IMR-90 (cell line): Measurements from ENCODE around the gene NAV2. TPM values are rescaled to one million over a fixed set of nuclear protein-coding genes. Genes with fewer than 3 reads are reported as not detected.
A peak's percentile ranks its signal among the peaks of the same experiment; 100 is the strongest.

Source experiments
- ATAC-seq: fragments of 200-7000 bp; cut with Tn5 transposase; 2 replicates; pipeline ENCODE4 v1.9.1; 2020; ENCODE audit warnings: low read depth, mild to moderate bottlenecking, moderate library complexity
- BruUV-seq: library from RNA; stranded (reverse); fragments of 400-500 nt; replicated peaks from 2 replicates; lab custom pipeline; 2021; lab: Mats Ljungman, UMichigan
- CTCF ChIA-PET: fragments of 300-600 bp; formaldehyde crosslinking; extraction: SDS; loops from one replicate; lab custom pipeline; 2021; ENCODE audit warnings: antibody characterized with exemption; lab: Yijun Ruan, JAX
- POLR2A ChIA-PET: fragments of 300-600 bp; sonication (Branson Sonifier 250); formaldehyde crosslinking; loops from one replicate; lab custom pipeline; 2022; ENCODE audit warnings: antibody characterized with exemption; ENCODE audit not compliant: unreplicated experiment; lab: Charles Lee
- DNase-seq: peaks from one replicate; pipeline ENCODE4 v3.0.0; 2013
- H2AFZ ChIP-seq: replicated peaks from 2 replicates; pipeline ENCODE3; 2013; ENCODE audit warnings: low read length, mild to moderate bottlenecking; ENCODE audit not compliant: poor library complexity
- H2AK5ac ChIP-seq: 2 replicates; pipeline ENCODE4 v1.6.1; 2013; ENCODE audit warnings: low read depth, low read length, inconsistent platforms
- H2AK9ac ChIP-seq: replicated peaks from 2 replicates; pipeline ENCODE3; 2013; ENCODE audit warnings: mild to moderate bottlenecking, low read depth, low read length, moderate library complexity; ENCODE audit not compliant: poor library complexity
- H2BK120ac ChIP-seq: 2 replicates; pipeline ENCODE4 v1.6.1; 2013; ENCODE audit warnings: low read depth, low read length, inconsistent platforms
- H2BK15ac ChIP-seq: 3 replicates; pipeline ENCODE4 v1.6.1; 2013; ENCODE audit warnings: low read depth, low read length, inconsistent platforms
- H2BK20ac ChIP-seq: 2 replicates; pipeline ENCODE4 v1.6.1; 2013; ENCODE audit warnings: low read depth, mild to moderate bottlenecking, inconsistent platforms, low read length, moderate library complexity
- H2BK5ac ChIP-seq: 2 replicates; pipeline ENCODE4 v1.6.1; 2013; ENCODE audit warnings: mild to moderate bottlenecking, low read depth, low read length, inconsistent platforms; ENCODE audit not compliant: poor library complexity, severe bottlenecking
- H3K14ac ChIP-seq: replicated peaks from 2 replicates; pipeline ENCODE4 v1.6.1; 2013; ENCODE audit warnings: low read depth, low read length, inconsistent platforms
- H3K18ac ChIP-seq: 2 replicates; pipeline ENCODE4 v1.6.1; 2013; ENCODE audit warnings: low read depth, low read length, control low read depth
- H3K23ac ChIP-seq: 2 replicates; pipeline ENCODE4 v1.6.1; 2013; ENCODE audit warnings: low read depth, low read length, inconsistent platforms
- H3K27ac ChIP-seq: 2 replicates; pipeline ENCODE4 v1.5.1; 2013; ENCODE audit warnings: mild to moderate bottlenecking, control low read depth, low read length; ENCODE audit not compliant: insufficient read depth
- H3K27me3 ChIP-seq: 2 replicates; pipeline ENCODE4 v1.6.1; 2013; ENCODE audit warnings: low read length; ENCODE audit not compliant: control insufficient read depth, insufficient read depth
- H3K36me3 ChIP-seq: 2 replicates; pipeline ENCODE4 v1.6.1; 2013; ENCODE audit warnings: low read length, mixed read lengths; ENCODE audit not compliant: control insufficient read depth, insufficient read depth
- H3K4ac ChIP-seq: 2 replicates; pipeline ENCODE4 v1.6.1; 2013; ENCODE audit warnings: low read depth, low read length, inconsistent platforms
- H3K4me1 ChIP-seq: 2 replicates; pipeline ENCODE4 v1.6.1; 2013; ENCODE audit warnings: low read length, mixed read lengths; ENCODE audit not compliant: control insufficient read depth, insufficient read depth
- H3K4me2 ChIP-seq: 2 replicates; pipeline ENCODE4 v1.6.1; 2013; ENCODE audit warnings: low read depth, mild to moderate bottlenecking, control low read depth, low read length, moderate library complexity
- H3K4me3 ChIP-seq: 2 replicates; pipeline ENCODE4 v1.5.1; 2013; ENCODE audit warnings: low read depth, mild to moderate bottlenecking, control low read depth, low read length, moderate library complexity; ENCODE audit not compliant: insufficient read depth
- H3K56ac ChIP-seq: 2 replicates; pipeline ENCODE4 v1.6.1; 2013; ENCODE audit warnings: low read length, inconsistent platforms; ENCODE audit not compliant: insufficient read depth; ENCODE audit errors: extremely low read depth
- H3K79me1 ChIP-seq, 2 experiments: 2 replicates each; pipeline ENCODE4 v1.6.1; 2013; ENCODE audit warnings: low read length in 2 of 2, inconsistent platforms in 1 of 2, low read depth in 1 of 2
- H3K9ac ChIP-seq: 2 replicates; pipeline ENCODE4 v1.6.1; 2013; ENCODE audit warnings: low read depth, low read length, control low read depth
- H3K9me1 ChIP-seq: 2 replicates; pipeline ENCODE4 v1.6.1; 2013; ENCODE audit warnings: low read length, inconsistent platforms; ENCODE audit not compliant: insufficient read depth
- H3K9me3 ChIP-seq: 2 replicates; pipeline ENCODE4 v1.6.1; 2013; ENCODE audit warnings: low read length; ENCODE audit not compliant: control insufficient read depth, insufficient read depth
- H4K20me1 ChIP-seq: 2 replicates; pipeline ENCODE4 v1.6.1; 2013; ENCODE audit warnings: low read length, inconsistent platforms; ENCODE audit not compliant: insufficient read depth
- H4K5ac ChIP-seq: 2 replicates; pipeline ENCODE4 v1.6.1; 2013; ENCODE audit warnings: mild to moderate bottlenecking, low read depth, low read length, control low read depth
- H4K8ac ChIP-seq, 2 experiments: 2 replicates each; pipeline ENCODE4 v1.6.1; 2013; ENCODE audit warnings: low read depth in 2 of 2, low read length in 2 of 2, control low read depth in 1 of 2, inconsistent platforms in 1 of 2
- H4K91ac ChIP-seq: 2 replicates; pipeline ENCODE4 v1.6.1; 2013; ENCODE audit warnings: low read depth, low read length, inconsistent platforms; ENCODE audit not compliant: insufficient read depth
- BHLHE40 ChIP-seq: fragments of 150-350 bp; IDR thresholded peaks from 2 replicates; pipeline ENCODE4 v1.6.1; 2016; ENCODE audit warnings: mild to moderate bottlenecking, low read depth, low read length
- CEBPB ChIP-seq: IDR thresholded peaks from 2 replicates; pipeline ENCODE4 v1.6.1; 2012; ENCODE audit warnings: low read depth, low read length, improper control_type of control experiment
- CHD1 ChIP-seq: IDR thresholded peaks from 2 replicates; pipeline ENCODE4 v1.6.1; 2012; ENCODE audit warnings: low read depth, low read length, improper control_type of control experiment
- FOS ChIP-seq: fragments of 150-350 bp; IDR thresholded peaks from 2 replicates; pipeline ENCODE4 v1.6.1; 2016; ENCODE audit warnings: low read depth, low read length
- MAFK ChIP-seq: IDR thresholded peaks from 2 replicates; pipeline ENCODE4 v1.6.1; 2012; ENCODE audit warnings: low read depth, low read length, improper control_type of control experiment
- MAZ ChIP-seq: IDR thresholded peaks from 2 replicates; pipeline ENCODE4 v1.6.1; 2012; ENCODE audit warnings: low read depth, mild to moderate bottlenecking, low read length, improper control_type of control experiment, moderate library complexity, borderline replicate concordance
- MXI1 ChIP-seq: IDR thresholded peaks from 2 replicates; pipeline ENCODE4 v1.6.1; 2012; ENCODE audit warnings: low read depth, mild to moderate bottlenecking, low read length, moderate library complexity, borderline replicate concordance
- NFE2L2 ChIP-seq: fragments of 150-350 bp; IDR thresholded peaks from 2 replicates; pipeline ENCODE4 v1.6.1; 2016; ENCODE audit warnings: low read depth, mild to moderate bottlenecking, low read length
- POLR2A ChIP-seq: IDR thresholded peaks from 2 replicates; pipeline ENCODE4 v1.6.1; 2012; ENCODE audit warnings: mild to moderate bottlenecking, low read depth, low read length
- RAD21 ChIP-seq: IDR thresholded peaks from 2 replicates; pipeline ENCODE4 v1.6.1; 2012; ENCODE audit warnings: low read length, improper control_type of control experiment
- RCOR1 ChIP-seq: IDR thresholded peaks from 2 replicates; pipeline ENCODE4 v1.6.1; 2012; ENCODE audit warnings: mild to moderate bottlenecking, low read length, improper control_type of control experiment; ENCODE audit not compliant: insufficient replicate concordance
- RFX5 ChIP-seq: IDR thresholded peaks from 2 replicates; pipeline ENCODE4 v1.8.0; 2012; ENCODE audit warnings: low read depth, mild to moderate bottlenecking, low read length, moderate library complexity
- SMC3 ChIP-seq: fragments of 150-350 bp; IDR thresholded peaks from 2 replicates; pipeline ENCODE4 v1.6.1; 2016; ENCODE audit warnings: low read depth, mild to moderate bottlenecking, antibody characterized with exemption, low read length, moderate library complexity
- WGBS, 2 experiments: methylation state at CpG; one replicate each; pipeline versions ENCODE4 v1.1.5 to v1.1.7; 2013; ENCODE audit warnings: missing lambda C conversion rate in 2 of 2; ENCODE audit not compliant: insufficient read length in 1 of 2; ENCODE audit errors: extremely low coverage in 2 of 2; 5-methylcytosine and 5-hydroxymethylcytosine counted together
- dilution Hi-C: fragments of 300-500 bp; cut with HindIII; formaldehyde crosslinking; loops from one replicate; pipeline ENCODE4 v1.14.3; 2018; ENCODE audit warnings: low sequenced_read_pairs; ENCODE audit not compliant: unreplicated experiment
- in situ Hi-C: fragments of 300-500 bp; cut with MboI; formaldehyde crosslinking; loops from 3 replicates; pipeline ENCODE4 v1.14.3; 2019; ENCODE audit warnings: low sequenced_read_pairs, inconsistent platforms, mixed read lengths
- intact Hi-C: fragments of 100-400 bp; cut with micrococcal nuclease; formaldehyde crosslinking; loops from 2 replicates; pipeline ENCODE4 v1.10.0; 2022
- polyA plus RNA-seq, 3 experiments: library from polyadenylated mRNA; depleted of rRNA; stranded (reverse); fragments of >200 nt; gene quantifications; 2 replicates each; pipeline ENCODE4 v1.2.3, GENCODE V29; 2012; ENCODE audit warnings: low replicate concordance in 1 of 3
- total RNA-seq: library from RNA; depleted of rRNA; stranded (reverse); fragments of >200 nt; gene quantifications from 2 replicates; pipeline ENCODE4 v1.2.3, GENCODE V29; 2012
- TF ChIP-seq, protein P1 (sequence below): conservative IDR thresholded peaks from 2 replicates; pipeline ENCODE4 v1.5.1; 2012; ENCODE audit warnings: mild to moderate bottlenecking, low read depth, low read length, improper control_type of control experiment
- TF ChIP-seq, protein P2 (sequence below): fragments of 150-350 bp; IDR thresholded peaks from 2 replicates; pipeline ENCODE4 v1.6.1; 2017; ENCODE audit warnings: mild to moderate bottlenecking, antibody characterized with exemption, low read length, low read depth
- TF ChIP-seq, protein P3 (sequence below): fragments of 150-350 bp; IDR thresholded peaks from 2 replicates; pipeline ENCODE4 v1.6.1; 2016; ENCODE audit warnings: low read depth, mild to moderate bottlenecking, low read length, moderate library complexity, borderline replicate concordance

NAV2 gene
- total and polyA plus RNA-seq, 2 of the 4 experiments (the other 2 are of a cell fraction) = 4.5 to 12.6 TPM

DNA sequence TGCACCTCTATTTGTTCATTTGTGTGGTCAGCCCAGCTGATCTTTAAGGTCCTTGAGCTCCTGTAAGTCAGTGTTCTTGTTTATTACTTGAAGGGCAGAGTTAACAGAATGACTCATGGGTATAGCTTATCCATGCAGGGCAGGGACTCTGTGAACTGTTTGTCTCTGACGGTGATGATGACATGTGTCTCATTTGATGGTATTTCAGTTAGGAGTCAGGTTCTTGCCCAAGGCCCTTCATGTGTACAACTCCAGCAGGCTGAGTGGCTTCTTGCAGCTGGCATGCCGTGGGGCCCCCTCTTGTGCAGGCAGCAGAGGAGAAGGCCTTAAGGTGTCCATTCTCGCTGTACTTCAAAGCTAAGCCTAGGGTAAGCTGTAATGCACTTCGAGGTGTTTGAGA, 282.5 kb downstream of the NAV2 start:
- Histone ChIP-seq H3K27me3 (no peaks in the 10 kb centered on the region), H3K27ac (0 out of 2 replicates have a peak overlapping the region, but pooled peaks have one; percentile 1), H2BK20ac (no peak overlapping the region), H2AK5ac (no peak overlapping the region; the same call in 1 of the 2 replicates), H2AFZ (no peak overlapping the region), H3K56ac (no peak overlapping the region), H3K4me3 (no peak overlapping the region), H3K9me1 (peaks cover 10% of the 10 kb centered on the region; the same call in 1 of the 2 replicates), H2AK9ac (peak overlapping the region; percentile 38), H4K91ac (0 out of 2 replicates have a peak overlapping the region, but pooled peaks have one; percentile 20), H2BK5ac (no peak overlapping the region), H2BK15ac (no peak overlapping the region), H3K4me1 (peaks cover 11% of the 10 kb centered on the region), H3K36me3 (0 out of 2 replicates have a peak, but pooled peaks cover 2% of the 10 kb centered on the region), H3K23ac (no peak overlapping the region), H4K8ac (no peak overlapping the region), H4K20me1 (peaks cover 14% of the 10 kb centered on the region; the same call in 1 of the 2 replicates), H3K79me1 (peaks cover 17 to 28% of the 10 kb centered on the region in 2 experiments), H3K4ac (peak overlapping the region; percentile 46; the same call in 1 of the 2 replicates), H2BK120ac (peak overlapping the region; percentile 40), H3K9ac (no peak overlapping the region), H3K4me2 (peak overlapping the region; percentile 16), H4K5ac (no peak overlapping the region), H3K14ac (no peak overlapping the region), H3K9me3 (no peaks in the 10 kb centered on the region), H3K18ac (peak overlapping the region; percentile 10; the same call in 1 of the 2 replicates)
- dilution Hi-C loops = no loop called here
- CTCF ChIA-PET = interaction anchor here (0.8 kb wide), 1 partner anchor 120 kb away, joined by 3 read pairs; no protein-coding TSS in a partner anchor
- POLR2A ChIA-PET = no interaction called here
- DNase-seq = peak; percentile 97
- in situ Hi-C loops = no loop called here
- TF ChIP-seq MAZ = peak; percentile 28; the same call in 1 of the 2 replicates
- TF ChIP-seq, protein P1, sequence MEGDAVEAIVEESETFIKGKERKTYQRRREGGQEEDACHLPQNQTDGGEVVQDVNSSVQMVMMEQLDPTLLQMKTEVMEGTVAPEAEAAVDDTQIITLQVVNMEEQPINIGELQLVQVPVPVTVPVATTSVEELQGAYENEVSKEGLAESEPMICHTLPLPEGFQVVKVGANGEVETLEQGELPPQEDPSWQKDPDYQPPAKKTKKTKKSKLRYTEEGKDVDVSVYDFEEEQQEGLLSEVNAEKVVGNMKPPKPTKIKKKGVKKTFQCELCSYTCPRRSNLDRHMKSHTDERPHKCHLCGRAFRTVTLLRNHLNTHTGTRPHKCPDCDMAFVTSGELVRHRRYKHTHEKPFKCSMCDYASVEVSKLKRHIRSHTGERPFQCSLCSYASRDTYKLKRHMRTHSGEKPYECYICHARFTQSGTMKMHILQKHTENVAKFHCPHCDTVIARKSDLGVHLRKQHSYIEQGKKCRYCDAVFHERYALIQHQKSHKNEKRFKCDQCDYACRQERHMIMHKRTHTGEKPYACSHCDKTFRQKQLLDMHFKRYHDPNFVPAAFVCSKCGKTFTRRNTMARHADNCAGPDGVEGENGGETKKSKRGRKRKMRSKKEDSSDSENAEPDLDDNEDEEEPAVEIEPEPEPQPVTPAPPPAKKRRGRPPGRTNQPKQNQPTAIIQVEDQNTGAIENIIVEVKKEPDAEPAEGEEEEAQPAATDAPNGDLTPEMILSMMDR = no peak
- TF ChIP-seq CEBPB = peak; percentile 97
- TF ChIP-seq MXI1 = no peak
- TF ChIP-seq SMC3 = peak; percentile 13; the same call in 1 of the 2 replicates
- TF ChIP-seq MAFK = no peak
- no peak for TF ChIP-seq CHD1
- peak; percentile 30 for TF ChIP-seq RCOR1
- TF ChIP-seq RFX5 = no peak
- TF ChIP-seq POLR2A = no peak
- TF ChIP-seq, protein P2, sequence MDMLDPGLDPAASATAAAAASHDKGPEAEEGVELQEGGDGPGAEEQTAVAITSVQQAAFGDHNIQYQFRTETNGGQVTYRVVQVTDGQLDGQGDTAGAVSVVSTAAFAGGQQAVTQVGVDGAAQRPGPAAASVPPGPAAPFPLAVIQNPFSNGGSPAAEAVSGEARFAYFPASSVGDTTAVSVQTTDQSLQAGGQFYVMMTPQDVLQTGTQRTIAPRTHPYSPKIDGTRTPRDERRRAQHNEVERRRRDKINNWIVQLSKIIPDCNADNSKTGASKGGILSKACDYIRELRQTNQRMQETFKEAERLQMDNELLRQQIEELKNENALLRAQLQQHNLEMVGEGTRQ = no peak
- peak; percentile 96 for TF ChIP-seq FOS
- no peak; the same call in 1 of the 2 replicates for TF ChIP-seq RAD21
- no peak for TF ChIP-seq NFE2L2
- no peak for TF ChIP-seq BHLHE40
- TF ChIP-seq, protein P3, sequence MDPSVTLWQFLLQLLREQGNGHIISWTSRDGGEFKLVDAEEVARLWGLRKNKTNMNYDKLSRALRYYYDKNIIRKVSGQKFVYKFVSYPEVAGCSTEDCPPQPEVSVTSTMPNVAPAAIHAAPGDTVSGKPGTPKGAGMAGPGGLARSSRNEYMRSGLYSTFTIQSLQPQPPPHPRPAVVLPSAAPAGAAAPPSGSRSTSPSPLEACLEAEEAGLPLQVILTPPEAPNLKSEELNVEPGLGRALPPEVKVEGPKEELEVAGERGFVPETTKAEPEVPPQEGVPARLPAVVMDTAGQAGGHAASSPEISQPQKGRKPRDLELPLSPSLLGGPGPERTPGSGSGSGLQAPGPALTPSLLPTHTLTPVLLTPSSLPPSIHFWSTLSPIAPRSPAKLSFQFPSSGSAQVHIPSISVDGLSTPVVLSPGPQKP = no peak
- intact Hi-C loops = no loop called here
- 80% methylated on average over 1 of the region's 4 CpGs; no CpG with 5 or more reads in 1 of the 2 experiments for WGBS, 2 experiments
- BruUV-seq = no TSS peak
- ATAC-seq = peak; percentile 93
